GM21529 (cell line): ENCODE results near the gene FGF6.
"Not testable (repeated sequence)": the region's sequence is repeated elsewhere in the genome, so short reads cannot be mapped to it uniquely, and the experiment has no call there.

Experiments
- ATAC-seq: cut with Tn5 transposase; IDR thresholded peaks from one replicate; pipeline ENCODE4 v1.9.1; 2021; ENCODE audit not compliant: unreplicated experiment

FGF6 gene

DNA sequence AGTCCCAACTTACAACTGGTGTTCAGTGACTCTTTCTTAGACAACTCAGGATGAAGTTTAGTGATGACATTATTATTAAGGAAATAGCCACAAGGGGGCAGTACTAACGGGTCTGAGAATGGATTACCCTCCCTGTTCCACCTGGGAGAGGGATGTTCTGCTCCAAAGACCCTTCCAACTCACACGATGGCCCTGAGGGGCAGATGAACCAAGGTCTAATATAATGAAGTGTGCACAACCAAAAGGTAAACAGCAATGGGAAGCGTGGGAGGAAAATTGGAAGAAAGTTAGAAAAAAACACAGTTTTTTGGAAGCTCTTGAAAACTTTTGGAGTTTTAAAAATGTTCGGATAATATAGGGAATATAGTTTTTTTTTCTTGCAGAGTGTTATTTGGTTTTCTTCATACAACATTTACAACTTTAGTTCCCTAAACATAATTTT is 24.0 kb downstream of the FGF6 start:
- no peak for ATAC-seq

GRCh38 chr12:4420138-4420670 is 25.4 kb downstream of the FGF6 start:
- no peak for ATAC-seq

DNA sequence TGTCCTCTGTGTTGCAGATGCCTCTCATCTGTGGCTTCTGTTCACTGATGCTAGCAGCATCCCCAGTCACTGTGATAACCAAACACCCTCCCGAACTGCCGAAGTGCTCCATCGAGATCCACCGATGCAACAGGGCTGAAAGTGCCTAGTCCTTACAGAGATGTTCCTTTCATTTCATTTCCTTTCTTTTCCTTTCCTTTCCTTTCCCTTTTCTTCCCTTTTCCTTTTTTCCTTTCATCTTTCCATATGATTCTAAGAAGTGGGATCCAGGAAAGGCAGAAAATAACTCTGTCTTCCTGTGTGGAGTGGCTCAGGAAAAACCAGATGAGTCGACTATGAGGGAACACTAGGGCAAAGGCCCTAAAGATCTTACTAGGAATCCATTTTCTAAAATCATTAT is 26.7 kb downstream of the FGF6 start:
- no peak for ATAC-seq

- ATAC-seq: no peak
Measured at GRCh38 chr12:4417936-4418335, 27.7 kb downstream of the FGF6 start.

- no peak for ATAC-seq
Measured at GRCh38 chr12:4417455-4417854, 28.2 kb downstream of the FGF6 start.

DNA sequence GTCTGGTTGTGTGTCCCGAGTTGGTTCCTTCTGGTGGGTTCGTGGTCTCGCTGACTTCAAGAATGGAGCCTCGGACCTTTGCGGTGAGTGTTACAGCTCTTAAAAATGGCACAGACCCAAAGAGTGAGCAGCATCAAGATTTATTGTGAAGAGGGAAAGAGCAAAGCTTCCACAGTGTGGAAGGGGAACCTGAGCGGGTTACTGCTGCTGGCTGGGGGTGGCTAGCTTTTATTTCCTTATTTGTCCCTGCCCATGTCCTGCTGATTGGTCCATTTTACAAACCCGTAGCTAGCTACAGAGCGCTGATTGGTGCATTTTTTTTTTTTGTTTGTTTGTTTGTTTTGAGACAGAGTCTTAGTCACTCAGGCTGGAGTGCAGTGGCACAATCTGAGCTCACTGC is 29.3 kb downstream of the FGF6 start:
- no peak for ATAC-seq

DNA sequence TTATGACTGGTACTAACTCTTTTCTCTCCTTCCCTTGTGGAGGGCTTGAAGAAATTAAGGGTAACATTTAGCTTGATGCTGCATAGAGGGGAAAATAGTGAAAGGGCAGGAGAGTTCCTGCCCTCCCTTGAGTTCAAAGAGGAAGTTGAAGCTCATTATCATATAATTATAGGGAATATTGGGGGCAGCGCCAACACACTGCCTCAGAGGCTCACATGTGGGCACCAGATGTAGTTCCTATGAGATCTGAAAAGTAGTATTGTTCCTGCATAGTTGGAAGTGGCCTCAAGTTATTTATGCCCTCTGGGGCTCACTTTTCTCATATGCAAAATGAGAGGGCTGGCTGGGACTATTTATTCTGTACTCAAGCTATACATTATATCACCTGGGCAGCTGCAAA is 33.1 kb downstream of the FGF6 start:
- no peak for ATAC-seq

GRCh38 chr12:4412056-4412455 is 33.6 kb downstream of the FGF6 start:
- no peak for ATAC-seq

DNA sequence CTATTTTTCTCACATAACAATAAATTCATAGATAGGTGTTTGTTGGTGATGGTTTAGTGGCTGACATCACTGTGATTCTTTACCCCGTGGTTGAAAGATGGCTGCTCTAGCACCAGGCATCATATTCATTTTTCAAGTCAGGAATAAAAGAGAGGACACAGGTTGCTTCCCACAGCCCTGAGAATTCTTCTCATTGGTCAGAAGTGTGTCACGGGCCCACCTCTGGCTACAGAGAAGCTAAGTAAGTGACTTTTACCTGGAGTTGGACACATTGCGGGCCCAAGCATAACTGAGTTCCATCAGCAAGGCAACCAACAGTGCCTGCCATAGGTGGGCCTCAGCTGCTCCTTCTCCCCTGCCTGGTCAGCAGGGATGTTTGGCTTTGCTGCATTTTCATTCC is 38.5 kb downstream of the FGF6 start:
- ATAC-seq: no peak

DNA sequence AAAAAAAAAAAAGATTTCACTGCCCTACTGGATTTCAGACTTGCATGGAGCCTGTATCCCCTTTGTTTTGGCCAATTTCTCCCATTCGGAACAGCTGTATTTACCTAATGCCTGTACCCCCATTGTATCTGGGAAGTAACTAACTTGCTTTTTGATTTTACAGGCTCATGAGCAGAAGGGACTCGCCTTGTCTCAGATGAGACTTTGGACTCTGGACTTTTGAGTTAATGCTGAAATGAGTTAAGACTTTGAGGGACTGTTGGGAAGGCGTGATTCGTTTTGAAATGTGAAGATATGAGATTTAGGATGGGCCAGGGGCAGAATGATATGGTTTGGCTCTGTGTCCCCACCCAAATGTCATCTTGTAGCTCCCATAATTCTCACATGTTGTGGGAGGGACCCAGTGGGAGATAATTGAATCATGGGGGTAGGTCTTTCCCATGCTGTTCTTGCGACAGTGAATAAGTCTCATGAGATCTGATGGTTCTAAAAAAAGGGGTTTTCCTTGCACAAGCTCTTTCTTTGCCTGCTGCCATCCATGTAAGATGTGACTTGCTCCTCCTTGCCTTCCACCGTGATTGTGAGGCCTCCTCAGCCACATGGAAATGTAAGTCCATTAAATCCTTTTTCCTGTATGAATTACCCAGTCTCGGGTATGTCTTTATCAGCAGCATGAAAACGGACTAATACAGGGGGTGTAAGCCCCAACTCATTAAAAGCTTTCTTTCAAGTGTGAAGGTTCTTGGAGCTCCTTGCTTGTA is 40.6 kb downstream of the FGF6 start:
- not testable (repeated sequence) for ATAC-seq

DNA sequence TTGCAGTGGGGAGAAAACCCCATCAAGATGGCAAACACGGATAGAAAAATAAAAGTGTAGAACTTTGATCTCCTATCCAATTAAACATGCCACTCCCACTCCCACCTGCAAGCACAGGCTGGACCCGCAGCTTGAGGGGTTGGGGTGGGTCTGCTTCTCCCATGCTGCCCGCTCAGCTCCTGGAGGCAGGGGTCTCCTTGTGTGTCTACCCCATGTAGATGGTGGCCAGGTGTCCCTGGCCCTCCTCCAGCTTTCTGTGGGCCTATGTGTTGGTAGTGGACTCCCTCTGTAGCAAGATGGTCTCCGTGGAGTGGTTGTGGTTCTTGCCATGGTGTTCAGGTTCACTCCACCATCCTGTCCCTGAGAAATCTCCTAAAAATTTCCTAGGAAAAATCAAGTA is 42.6 kb downstream of the FGF6 start:
- no peak for ATAC-seq

DNA sequence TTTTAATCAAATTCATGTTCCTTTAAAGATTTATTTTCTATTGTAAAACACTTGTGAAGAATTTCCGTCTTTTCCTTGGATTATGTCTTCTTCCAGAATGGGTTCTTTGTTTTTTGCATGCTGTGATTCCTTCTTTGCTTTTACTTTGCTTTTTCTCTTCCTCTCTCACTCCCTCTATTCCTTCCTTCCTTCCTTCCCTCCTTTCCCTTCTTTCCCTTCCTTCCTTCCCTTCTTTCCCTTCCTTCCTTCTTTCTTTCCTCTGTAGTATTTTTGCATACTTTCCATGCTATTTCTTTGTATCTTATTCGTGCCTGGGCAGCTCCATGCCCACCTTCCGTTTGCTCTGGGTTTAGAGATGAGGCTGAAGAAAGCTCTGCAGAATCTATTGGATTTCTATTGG is 44.5 kb downstream of the FGF6 start:
- ATAC-seq: no peak

DNA sequence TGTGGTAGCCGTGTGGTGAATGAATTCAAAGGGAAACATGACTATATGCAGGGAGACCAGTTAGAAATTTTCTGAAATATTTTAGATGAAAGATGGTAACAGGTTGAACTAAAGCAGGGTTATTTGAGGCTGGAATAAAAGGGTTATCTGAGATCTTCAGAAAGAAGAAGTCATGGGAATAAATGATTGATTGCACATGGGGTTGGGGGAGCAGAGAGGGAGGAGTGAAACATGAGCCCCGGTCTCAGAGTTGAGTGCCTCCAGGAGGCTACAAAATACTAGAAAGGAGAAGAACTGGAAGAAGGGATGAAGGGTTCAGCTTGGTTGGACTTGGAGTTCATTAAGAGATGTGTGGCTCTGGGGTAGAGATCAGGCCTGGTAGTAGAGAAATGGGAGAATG is 49.8 kb downstream of the FGF6 start:
- no peak for ATAC-seq

DNA sequence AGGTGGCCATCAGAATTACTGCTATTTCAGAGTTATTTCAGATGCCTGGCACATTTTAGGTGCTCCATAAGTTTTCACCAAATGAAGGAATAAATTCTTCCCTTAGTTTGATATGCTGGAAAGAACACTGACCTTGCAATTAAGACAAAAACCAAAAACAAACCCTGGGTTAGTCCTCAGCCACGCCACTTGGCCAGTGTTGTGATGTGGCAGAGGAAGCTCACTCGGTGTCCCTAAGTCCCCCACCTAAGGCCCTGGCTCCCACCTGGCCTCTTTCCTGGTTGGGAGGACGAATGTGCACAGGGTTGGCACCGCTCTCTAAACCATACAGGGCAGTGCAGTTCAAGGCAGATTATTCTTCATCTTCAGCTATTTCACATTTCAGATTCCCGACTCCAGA is 52.4 kb downstream of the FGF6 start:
- ATAC-seq: no peak

GRCh38 chr12:4392223-4392742 is 53.3 kb downstream of the FGF6 start:
- ATAC-seq: no peak

DNA sequence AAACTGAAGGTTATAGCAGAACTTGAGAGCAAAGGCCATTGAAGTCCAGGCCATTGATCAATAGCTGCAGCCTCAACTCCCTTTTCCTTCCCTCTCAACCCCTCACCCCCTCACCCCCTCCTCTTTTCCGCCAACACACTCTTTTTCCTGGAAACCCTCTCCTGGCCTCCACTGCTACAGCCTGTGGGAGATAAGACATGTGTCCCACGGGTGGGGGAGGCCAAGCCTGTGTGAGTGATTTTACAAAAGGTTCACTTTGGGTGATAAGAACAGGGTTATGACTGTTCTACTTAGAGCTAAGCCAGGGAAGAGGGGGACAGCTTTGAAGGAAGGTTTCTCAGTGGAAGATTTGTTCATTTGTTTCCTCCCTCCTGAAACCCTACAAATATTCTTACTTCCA is 57.0 kb downstream of the FGF6 start:
- ATAC-seq: no peak

DNA sequence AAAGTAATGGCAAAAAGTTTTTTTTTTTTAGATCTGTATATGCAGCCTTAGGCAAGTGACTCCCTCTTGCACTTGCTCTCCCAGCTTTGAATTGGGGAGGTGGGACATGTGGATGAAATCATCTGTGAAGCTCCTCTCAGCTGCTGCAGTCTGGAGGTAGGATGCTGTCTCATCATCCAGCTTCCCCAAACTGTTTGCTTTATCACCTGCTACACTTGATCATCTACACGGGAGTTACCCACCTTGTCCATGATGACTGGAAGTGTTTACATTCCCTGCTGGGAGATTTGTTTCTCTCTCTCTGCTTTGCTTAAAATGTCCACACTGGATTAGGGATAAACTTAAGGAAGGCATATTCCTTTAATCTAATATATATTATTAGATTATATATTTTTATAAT is 57.6 kb downstream of the FGF6 start:
- ATAC-seq: no peak

- no peak for ATAC-seq
Measured at GRCh38 chr12:4387607-4388006, 58.0 kb downstream of the FGF6 start.

GRCh38 chr12:4386801-4387200 is 58.8 kb downstream of the FGF6 start:
- no peak for ATAC-seq
